Hematopoietic multipotent progenitor cell (in vitro differentiated cells): ENCODE measurements around the gene LYRM9. TPM values are rescaled to one million over a fixed set of nuclear protein-coding genes. Genes with fewer than 3 reads are reported as not detected.
"Not testable (repeated sequence)": the region's sequence is repeated elsewhere in the genome, so short reads cannot be mapped to it uniquely, and the experiment has no call there.

Experiments used
- DNase-seq, 3 donors: peaks; one replicate each; pipeline ENCODE4 v3.0.0-alpha.2; 2011 to 2015; ENCODE audit warnings: low read depth in 2 of 3, low spot score in 2 of 3
- total RNA-seq: library from RNA; depleted of rRNA; stranded (reverse); fragments of >200 nt; gene quantifications from one replicate; pipeline ENCODE4 v1.2.3, GENCODE V29; 2012

Gene LYRM9
- total RNA-seq, 1 donor = 16.4 TPM

GRCh38 chr17:27879987-27880608 lies 13.1 kb downstream of the LYRM9 start:
- DNase-seq = peak in 2 of 3 donors; percentile 57 to 81

GRCh38 chr17:27878776-27879562 lies 14.2 kb downstream of the LYRM9 start:
- no peak for DNase-seq

GRCh38 chr17:27873746-27874145 lies 19.4 kb downstream of the LYRM9 start:
- DNase-seq = no peak

DNA sequence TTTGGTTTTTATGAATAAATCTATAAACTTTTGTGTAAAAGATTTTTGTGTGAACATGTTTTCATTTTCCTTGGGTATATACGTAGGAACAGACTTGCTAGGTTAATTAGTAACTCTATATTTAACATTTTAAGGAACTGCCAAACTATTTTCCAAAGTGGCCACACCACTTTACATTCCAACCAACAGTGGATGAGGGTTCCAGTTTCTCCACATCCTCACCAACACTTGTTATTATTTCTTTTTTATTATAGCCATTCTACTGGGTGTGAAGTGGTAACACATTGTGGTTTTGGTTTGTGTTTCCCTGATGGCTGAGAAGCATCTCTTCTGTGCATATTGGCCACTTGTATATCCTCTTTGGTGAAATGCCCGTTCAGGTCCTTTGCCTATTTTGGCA lies 20.0 kb downstream of the LYRM9 start:
- no peak for DNase-seq

GRCh38 chr17:27872776-27873175 lies 20.4 kb downstream of the LYRM9 start:
- DNase-seq = no peak

GRCh38 chr17:27871407-27871806 lies 21.8 kb downstream of the LYRM9 start:
- DNase-seq = no peak

DNA sequence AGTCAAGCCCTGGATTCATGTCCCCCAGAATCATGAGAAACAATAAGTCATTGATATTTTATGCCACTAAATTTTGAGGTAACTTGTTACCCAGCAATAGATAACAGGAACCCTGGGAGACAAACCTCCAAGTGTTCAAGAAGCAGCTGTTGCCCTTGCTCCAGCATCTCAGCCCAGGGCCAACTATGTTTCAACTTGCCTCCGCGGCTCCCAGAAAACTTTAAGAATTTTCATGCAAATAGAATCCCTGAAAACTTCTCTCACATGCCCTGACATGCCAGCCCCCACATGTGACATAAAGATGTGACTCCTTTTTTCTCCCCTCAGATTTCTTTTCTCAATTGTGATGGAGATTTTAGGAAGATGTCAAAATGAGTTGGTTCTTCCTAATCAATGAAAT lies 22.8 kb downstream of the LYRM9 start:
- DNase-seq = no peak

DNA sequence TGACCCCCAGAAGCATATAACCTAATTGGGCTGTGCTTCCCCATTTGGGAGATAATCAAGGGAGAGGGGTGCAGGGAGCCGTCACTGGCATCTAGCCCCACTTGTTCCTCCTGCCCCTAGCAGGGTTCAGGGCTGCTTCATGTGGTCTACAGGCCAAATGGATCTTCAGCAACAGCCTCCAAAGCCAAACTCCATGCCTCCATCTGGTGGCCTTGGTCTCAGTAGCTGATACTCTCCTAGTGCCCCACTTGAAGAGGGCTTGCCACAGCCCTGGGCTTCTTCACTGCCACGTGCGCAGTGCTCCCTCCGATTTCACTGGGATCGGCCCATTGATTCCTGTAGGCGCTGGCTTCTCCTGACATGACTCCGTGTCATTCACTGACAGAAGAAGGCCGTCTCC lies 24.6 kb downstream of the LYRM9 start:
- no peak for DNase-seq

DNA sequence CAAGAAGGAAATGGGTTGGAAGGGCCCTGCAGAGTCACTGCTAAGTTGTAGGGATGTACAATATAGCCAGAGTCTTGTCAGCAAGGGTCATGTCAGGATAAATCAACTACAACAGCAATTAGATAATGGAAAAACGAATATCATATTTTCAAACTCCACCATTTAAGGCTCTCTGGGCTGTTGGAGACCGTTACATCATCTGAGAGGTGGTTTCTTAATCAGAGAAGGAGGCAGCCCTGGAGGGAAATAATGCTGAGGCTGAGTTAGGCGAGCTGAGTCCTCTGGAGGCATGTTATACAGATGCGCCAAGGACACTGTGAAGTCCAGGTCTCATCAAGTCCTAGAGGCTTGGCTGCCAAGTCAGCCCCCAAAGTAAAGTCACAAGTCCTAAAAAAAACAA lies 30.3 kb downstream of the LYRM9 start:
- no peak for DNase-seq

DNA sequence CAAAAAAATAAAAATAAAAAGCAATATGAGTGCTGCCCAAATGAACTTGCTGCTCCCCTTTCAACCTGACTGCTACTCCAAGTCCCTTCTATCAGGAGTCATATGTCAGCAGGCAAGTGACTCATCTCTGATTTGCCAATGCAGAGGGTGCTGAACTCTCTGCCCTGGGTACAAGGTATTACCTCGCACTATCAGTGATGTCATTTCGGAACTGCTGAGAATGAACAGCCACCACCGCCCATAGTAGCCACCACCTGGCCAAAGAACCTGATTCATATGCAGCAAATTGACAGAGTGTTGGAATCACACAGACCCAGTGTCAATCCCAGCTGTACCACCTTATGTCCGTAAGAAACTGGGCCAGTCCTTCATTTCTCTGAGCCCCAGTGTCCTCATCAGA lies 31.2 kb downstream of the LYRM9 start:
- DNase-seq = no peak

GRCh38 chr17:27860971-27861664 lies 32.0 kb downstream of the LYRM9 start:
- DNase-seq = no peak

DNA sequence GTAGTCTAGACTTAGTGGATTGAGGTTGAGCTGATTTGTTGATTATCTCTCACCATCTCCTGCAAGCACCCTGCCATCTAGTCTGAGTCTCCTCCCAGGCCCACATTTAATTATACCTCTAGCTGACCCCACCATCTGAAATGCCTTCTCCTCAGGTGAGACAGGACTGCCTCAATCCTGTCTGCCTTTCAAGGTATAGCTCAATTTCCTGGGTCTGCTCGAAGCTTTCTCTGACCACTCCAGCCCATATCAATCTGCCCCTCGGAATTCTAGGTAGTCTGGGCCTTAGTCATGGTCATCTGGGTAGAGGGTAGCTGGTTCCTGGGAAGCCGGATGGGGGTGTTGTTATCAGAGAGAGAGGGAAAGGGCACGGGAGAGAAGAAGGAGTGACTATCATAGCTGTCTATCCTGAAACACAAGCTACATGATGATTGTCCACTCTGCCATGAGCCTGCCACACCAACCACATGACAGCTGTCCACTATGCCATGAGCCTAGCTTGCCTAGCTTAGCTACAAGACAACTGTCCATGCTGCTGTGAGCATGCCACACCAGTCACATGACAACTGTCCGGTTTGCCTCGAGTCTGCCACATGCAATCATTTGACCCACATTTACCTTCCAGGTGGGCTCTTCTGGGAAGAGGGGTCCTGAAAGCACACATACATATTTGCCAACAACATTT lies 34.4 kb downstream of the LYRM9 start:
- no peak for DNase-seq

DNA sequence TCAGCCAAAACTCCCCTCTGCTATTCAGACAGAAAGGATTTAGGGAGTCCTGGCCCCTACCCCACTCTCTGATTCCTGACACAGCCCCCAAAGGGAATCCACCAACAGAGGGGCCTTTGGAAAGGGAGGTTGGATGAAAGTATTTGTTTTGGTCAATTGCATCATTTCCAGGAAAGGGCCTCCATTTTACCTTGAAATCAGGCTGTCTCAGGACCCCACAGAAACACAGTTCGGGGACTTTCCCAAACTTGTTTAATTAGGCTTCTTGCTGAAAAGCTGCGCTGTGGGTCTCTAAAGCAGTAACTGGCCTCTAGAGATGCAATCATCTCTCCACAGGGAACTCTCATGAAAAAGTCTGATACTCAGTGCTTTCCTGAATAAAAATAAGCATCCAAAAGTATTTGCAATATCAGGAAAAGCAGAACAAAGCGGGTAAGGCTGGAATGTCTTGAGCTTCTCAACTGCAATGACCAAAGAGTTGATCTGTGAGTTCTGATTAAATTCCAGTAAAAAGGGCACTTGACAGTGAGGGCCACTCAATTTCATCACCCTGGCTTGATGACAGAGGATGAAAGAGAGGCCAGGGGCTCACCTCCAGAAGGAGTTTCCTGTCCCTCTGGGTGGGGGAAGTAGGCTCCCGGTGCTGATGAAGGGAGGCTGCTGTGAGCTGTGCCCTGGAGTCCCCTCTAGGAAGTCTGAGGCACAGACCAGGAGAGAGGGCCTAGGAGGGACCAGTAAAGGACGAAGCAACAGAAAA lies 36.3 kb downstream of the LYRM9 start:
- no peak for DNase-seq

GRCh38 chr17:27855454-27855853 lies 37.7 kb downstream of the LYRM9 start:
- DNase-seq = no peak

GRCh38 chr17:27854163-27854562 lies 39.0 kb downstream of the LYRM9 start:
- DNase-seq = no peak

DNA sequence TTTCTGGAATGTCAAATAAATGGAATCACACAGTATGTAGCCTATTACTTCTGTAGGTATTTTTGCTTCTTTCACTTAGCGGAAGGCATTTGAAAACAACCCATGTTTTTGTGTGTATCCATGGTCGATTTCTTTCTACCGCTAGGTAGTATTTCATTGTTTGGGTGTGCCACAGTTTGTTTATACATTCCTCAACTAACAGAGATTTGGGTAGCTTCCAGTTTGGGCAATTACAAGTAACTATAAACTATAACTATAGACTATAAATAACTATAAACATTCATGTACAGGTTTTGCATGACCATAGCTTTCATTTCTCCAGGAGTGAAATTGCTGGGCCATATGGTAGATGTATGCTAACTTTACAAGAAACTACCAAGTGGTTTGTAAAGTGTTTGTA lies 40.1 kb downstream of the LYRM9 start:
- no peak for DNase-seq

GRCh38 chr17:27849474-27850185 lies 43.5 kb downstream of the LYRM9 start:
- DNase-seq = no peak

DNA sequence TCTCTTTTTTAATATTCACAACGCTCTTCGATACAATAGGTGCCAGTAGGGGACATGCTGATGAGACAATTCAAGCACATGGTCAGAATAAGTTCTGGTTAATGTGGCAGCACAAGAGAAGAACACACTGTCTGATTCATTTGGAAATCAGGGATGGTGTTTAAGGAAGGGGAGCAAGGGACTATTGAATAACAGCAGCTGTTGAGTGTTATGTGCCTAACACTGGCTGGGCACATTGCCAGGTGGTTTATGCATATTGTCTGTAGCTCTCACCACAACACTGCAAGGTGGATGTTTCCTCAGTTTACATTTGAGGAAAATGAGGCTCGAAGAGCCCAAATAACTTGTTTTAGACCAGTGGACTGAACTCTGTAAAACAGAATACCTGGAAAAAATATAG lies 44.2 kb downstream of the LYRM9 start:
- DNase-seq = no peak

- DNase-seq = not testable (repeated sequence)
Observed at GRCh38 chr17:27846808-27847307, 46.3 kb downstream of the LYRM9 start.
